HG02571 (cell line): ENCODE measurements around the gene SOX15.

Experiments
- ATAC-seq: cut with Tn5 transposase; IDR thresholded peaks from one replicate; pipeline ENCODE4 v1.9.1; 2021; ENCODE audit warnings: mild to moderate bottlenecking, moderate library complexity; ENCODE audit not compliant: unreplicated experiment

The SOX15 gene

DNA sequence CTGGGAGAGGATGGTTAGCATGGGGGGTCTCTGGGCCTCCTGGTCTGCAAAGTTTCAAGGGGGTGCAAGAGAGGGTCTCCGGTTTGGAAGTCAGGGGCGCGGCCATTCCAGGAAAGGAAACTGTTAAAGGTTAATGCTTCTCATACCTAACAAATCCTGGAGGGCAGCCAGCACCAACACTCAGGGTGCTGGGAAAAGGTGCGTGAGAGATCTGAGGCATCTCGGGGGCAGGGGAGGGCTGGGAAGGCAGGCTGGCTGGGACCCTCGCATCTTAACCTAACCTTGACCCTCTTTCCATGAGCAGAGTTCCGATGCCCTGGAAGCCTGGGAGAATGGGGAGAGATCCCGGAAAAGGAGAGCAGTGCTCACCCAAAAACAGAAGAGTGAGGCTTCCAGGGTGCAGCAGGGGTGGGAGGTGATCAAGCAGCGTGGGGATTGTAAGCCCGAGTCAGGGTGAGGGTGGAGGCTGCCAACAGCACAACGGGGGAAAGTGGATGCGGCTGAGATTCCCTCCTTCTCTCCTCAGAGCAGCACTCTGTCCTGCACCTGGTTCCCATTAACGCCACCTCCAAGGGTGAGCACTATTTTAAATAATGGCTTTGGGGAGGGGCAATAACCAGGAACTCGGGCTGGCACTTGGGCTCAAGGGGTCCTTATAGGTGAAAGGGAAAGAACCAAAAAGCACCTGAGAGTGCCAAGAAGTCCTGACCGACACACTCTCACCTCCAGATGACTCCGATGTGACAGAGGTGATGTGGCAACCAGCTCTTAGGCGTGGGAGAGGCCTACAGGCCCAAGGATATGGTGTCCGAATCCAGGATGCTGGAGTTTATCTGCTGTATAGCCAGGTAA lies 30.3 kb downstream of the SOX15 start:
- ATAC-seq = no peak

- ATAC-seq = no peak
Measured at GRCh38 chr17:7558544-7559319, 31.2 kb downstream of the SOX15 start, which contains the start of gene TNFSF13. Gene TNFSF13, plus strand, starts transcription at chr17:7558750. Its CDS starts 290 bp downstream, at chr17:7559040.

GRCh38 chr17:7557775-7558543 lies 31.9 kb downstream of the SOX15 start:
- no peak for ATAC-seq

- no peak for ATAC-seq
Measured at GRCh38 chr17:7557147-7557764, 32.6 kb downstream of the SOX15 start.

- ATAC-seq = no peak
Measured at GRCh38 chr17:7556627-7557026, 33.3 kb downstream of the SOX15 start.

GRCh38 chr17:7555320-7555948 lies 34.5 kb downstream of the SOX15 start:
- ATAC-seq = no peak

DNA sequence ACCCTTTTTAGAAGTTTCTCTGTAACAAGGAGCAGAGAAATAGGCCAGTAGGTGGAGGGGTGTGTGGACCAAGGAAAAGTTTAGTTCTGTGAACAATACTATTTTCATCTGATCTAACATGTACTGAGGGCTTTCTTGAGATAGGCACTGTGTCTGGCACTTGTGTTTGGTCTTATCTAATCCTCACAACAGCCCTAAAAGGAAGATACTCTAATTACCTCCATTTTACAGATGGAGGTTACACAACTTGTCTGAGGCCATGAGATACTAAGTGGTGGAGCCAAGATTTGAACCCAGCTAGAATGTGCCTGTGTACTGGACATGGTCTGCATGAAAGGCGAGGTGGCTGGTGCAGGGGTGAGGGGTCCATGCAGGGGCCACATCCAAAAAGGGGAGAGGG lies 36.5 kb downstream of the SOX15 start:
- no peak for ATAC-seq

DNA sequence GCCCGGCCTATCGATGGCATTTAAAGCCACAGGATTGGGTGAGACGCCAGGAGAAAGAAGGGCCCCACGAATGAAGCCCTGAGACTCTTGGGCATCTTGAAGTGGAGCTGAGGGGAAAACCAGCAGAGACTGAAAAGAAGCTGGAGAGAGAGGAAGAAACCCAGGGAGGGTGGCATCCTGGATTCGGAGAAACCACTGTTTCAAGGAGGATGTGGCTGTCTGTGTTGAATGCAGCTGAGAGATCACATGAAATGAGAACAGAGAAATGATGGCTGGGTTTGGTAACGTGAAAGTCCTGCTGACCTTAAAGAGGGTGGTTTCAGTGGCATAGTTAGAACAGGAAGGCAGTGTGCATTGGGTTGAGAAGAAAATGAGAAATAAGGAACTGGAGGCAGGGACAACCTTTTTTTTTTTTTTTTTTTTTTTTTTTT lies 37.3 kb downstream of the SOX15 start:
- no peak for ATAC-seq

DNA sequence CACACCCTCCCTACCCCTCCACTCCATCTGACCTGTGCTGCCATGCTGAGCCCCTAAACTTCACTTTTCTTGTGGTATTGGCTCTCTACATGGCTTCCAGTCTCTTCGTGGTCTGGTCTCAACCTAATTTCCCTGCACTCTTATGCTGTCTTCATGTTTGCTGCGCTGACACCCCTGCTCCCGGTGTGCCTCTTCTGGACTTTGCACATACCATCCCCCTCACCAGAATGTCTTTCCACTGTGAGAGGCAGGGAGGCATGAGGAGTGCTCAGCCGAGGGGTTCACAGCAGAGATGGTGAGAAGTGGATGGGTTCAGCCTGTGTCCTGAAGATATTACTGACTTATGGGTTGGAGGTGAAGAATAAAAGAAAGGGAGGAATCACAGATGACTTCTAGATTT lies 38.5 kb downstream of the SOX15 start:
- no peak for ATAC-seq

DNA sequence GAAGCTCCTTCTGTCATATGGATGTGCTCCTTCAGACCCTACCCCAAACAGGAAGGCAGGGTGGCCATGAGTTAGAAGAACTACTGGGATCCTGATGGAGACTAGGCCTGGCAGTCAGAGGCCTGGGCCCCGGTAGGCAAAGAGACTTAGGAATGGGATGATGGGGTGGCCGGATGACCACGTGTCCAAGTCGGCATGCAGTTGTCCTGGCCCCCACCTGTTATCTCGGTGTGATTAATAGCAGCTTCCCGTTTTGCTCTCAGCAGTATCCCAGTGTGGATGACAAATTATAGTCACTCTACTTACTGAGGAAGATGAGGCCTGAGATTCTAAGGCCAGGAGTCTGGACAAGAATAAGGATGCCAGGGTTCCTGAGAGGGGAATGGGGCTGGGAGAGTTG lies 39.5 kb downstream of the SOX15 start:
- no peak for ATAC-seq

GRCh38 chr17:7549401-7550055 lies 40.4 kb downstream of the SOX15 start:
- ATAC-seq = no peak

DNA sequence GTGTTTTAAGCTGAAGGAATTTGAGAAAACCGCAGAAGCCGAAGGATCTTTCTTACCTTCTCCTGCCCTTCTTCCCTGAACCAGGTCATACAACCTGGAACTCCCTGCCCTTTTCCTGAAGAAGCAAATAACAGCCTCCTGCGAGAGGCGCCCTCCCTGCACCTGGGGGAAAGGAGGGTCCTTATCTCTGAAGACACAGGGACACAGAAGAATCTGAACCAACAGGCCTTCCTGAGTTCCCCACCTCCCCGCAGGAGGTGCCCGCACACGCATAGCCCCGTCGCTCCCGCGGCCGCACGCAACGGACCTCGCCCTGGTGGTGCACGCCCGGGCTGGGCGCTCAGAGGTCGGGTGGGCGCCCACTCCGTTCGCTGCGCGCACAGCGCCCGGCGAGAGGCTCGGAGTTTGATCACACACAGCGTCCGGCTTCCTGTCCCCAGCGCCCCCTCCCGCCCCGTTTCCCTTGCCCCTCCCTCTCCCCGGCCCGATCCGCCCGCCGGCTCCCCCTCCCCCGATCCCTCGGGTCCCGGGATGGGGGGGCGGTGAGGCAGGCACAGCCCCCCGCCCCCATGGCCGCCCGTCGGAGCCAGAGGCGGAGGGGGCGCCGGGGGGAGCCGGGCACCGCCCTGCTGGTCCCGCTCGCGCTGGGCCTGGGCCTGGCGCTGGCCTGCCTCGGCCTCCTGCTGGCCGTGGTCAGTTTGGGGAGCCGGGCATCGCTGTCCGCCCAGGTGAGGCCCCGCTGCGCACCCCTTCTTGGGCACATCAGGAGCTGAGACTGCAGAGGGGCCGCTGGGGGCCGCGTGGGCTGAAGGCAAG lies 41.1 kb downstream of the SOX15 start, which contains the start of gene TNFSF12:
TNFSF12 (plus strand) TSS at position 474 of the 816 bp plus-strand sequence; CDS start at position 570, 96 bp downstream.
- ATAC-seq = no peak

DNA sequence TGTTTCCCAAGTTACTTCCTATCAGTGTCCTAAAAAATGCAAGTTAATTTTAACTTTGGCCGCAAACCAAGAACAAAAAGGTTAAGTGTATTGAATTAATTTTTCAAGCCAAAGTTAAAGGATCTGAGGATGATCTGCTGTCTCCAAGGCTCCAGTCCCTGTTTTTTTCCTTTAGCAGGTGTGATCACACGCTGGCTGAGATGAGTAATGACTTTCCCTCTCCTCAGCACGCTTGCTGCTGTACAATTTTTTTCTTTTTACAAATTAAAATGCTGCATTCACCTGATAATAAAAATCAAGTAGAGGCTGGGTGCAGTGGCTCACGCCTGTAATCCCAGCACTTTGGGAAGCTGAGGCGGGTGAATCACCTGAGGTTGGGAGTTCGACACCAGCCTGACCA lies 45.0 kb downstream of the SOX15 start:
- no peak for ATAC-seq

DNA sequence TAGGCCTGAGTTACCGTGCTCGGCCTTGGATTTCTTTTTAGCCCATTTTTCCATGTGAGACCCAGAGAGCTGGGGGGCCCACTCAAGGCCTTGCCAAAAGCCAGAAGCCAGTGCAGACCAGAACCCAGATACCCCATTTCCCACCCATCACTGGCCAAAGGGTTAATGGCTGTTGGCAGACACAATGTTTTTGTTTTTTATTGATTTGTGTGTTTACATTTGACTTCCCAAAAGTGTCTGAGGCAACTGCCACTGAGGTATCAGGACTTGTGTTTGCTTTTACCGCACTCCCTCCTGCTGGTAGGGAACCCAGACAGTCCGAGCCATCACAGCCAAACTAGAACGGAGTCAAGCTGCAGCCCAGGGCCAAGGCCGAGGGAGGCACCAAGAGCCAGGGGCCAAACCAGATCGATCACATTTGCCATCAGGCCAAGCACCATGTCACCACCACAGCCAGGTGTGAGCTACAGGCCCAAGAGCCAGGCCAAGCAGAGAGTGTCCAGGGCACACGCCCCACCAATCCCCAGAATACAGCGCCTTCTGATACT lies 48.7 kb downstream of the SOX15 start:
- ATAC-seq = no peak

DNA sequence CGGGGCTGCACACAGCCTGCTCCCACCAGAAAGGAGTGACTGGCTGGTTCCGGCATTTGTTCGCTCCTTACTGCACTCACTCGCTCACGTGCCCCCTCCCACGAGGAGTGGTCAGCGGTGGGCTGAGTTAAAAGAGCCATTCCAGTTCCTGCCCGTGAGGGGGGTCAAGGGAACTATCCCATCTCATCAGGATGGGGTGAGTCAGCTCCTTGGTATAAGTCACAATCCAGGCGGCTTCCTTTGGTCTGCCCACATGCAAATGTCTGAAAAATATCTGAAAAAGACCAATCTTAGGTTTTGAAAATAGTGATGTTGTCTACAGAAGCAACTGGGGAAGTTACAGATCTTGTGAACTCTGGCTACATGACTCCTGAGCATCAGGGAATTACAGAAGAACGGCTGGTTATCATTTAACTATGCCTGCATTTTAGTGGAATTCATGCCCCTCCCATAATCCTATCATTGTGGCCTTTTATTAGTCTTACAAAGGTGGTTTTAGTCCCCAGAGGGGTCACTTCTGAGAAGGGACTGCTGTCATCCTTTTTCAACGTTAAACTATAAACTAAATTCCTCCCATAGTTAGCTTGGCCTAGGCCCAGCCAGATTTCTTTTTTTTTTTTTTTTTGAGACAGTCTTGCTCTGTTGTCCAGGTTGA lies 50.9 kb downstream of the SOX15 start:
- ATAC-seq = no peak
